ENCODE measurements around the gene WDR86. TPM values are rescaled to one million over a fixed set of nuclear protein-coding genes. Genes with fewer than 3 reads are reported as not detected.

Gene WDR86
- polyA plus RNA-seq, 1 donor from 2014 or later: 46.2 TPM

- Histone ChIP-seq H3K27me3 (ENCODE audit: insufficient read depth, low read depth, low read length) (peaks cover 15% of the 10 kb centered on the region), H2AFZ (ENCODE audit: low read depth, low read length) (no peak overlapping the region), H3K4me2 (ENCODE audit: low read length) (no peak overlapping the region), H3F3A (ENCODE audit: insufficient read depth, low read length, poor library complexity, severe bottlenecking) (no peaks in the 10 kb centered on the region), H3K27ac (ENCODE audit: low read length) (no peak overlapping the region), H3K9me2 (ENCODE audit: insufficient read depth, low read length) (no peaks in the 10 kb centered on the region), H4K20me1 (ENCODE audit: insufficient read depth) (no peaks in the 10 kb centered on the region), H3K79me2 (replicated peaks; ENCODE audit: insufficient read depth, low read length) (no peaks in the 10 kb centered on the region), H3K4me3 (ENCODE audit: low read length) (no peak overlapping the region), H3K9me3 (ENCODE audit: low read length) (no peaks in the 10 kb centered on the region), H3K36me3 (ENCODE audit: insufficient read depth, low read length) (no peaks in the 10 kb centered on the region), H3K9ac (ENCODE audit: low read length) (no peak overlapping the region)
- TF ChIP-seq CTCF (IDR thresholded peaks at IDR 0.05; ENCODE audit: poor library complexity, severe bottlenecking): no peak
- no peak for TF ChIP-seq MXI1 (conservative IDR thresholded peaks at IDR 0.05; ENCODE audit: poor library complexity, severe bottlenecking)
- TF ChIP-seq RAD21 (conservative IDR thresholded peaks at IDR 0.05): no peak
- TF ChIP-seq EP300 (conservative IDR thresholded peaks at IDR 0.05; ENCODE audit: poor library complexity, severe bottlenecking): no peak
- no peak for TF ChIP-seq REST (IDR thresholded peaks at IDR 0.05; ENCODE audit: borderline replicate concordance)
- no peak for TF ChIP-seq SMC3 (conservative IDR thresholded peaks at IDR 0.05; ENCODE audit: poor library complexity)
- no peak for TF ChIP-seq POLR2AphosphoS5 (IDR thresholded peaks at IDR 0.05)
- TF ChIP-seq EZH2 (IDR thresholded peaks at IDR 0.05; ENCODE audit: borderline replicate concordance, insufficient read depth, low read length, poor library complexity, severe bottlenecking): no peak
- no peak for TF ChIP-seq TAF1 (IDR thresholded peaks at IDR 0.05; ENCODE audit: low read depth)
Measured at GRCh38 chr7:151436446-151437158, 26.8 kb upstream of the WDR86 start.

GRCh38 chr7:151435971-151436370, 26.1 kb upstream of the WDR86 start:
- Histone ChIP-seq H3K9ac (ENCODE audit: low read length) (no peak overlapping the region), H3K4me3 (ENCODE audit: low read length) (no peak overlapping the region), H3K27me3 (ENCODE audit: insufficient read depth, low read depth, low read length) (peaks cover 15% of the 10 kb centered on the region), H3K9me3 (ENCODE audit: low read length) (no peaks in the 10 kb centered on the region), H2AFZ (ENCODE audit: low read depth, low read length) (no peak overlapping the region), H3F3A (ENCODE audit: insufficient read depth, low read length, poor library complexity, severe bottlenecking) (no peaks in the 10 kb centered on the region), H3K36me3 (ENCODE audit: insufficient read depth, low read length) (no peaks in the 10 kb centered on the region), H3K9me2 (ENCODE audit: insufficient read depth, low read length) (no peaks in the 10 kb centered on the region), H3K27ac (ENCODE audit: low read length) (no peak overlapping the region), H3K79me2 (replicated peaks; ENCODE audit: insufficient read depth, low read length) (no peaks in the 10 kb centered on the region), H4K20me1 (ENCODE audit: insufficient read depth) (no peaks in the 10 kb centered on the region), H3K4me2 (ENCODE audit: low read length) (no peak overlapping the region)
- no peak for TF ChIP-seq POLR2AphosphoS5 (IDR thresholded peaks at IDR 0.05)
- no peak for TF ChIP-seq CTCF (IDR thresholded peaks at IDR 0.05; ENCODE audit: poor library complexity, severe bottlenecking)
- TF ChIP-seq RAD21 (conservative IDR thresholded peaks at IDR 0.05): no peak
- TF ChIP-seq EZH2 (IDR thresholded peaks at IDR 0.05; ENCODE audit: borderline replicate concordance, insufficient read depth, low read length, poor library complexity, severe bottlenecking): no peak
- no peak for TF ChIP-seq MXI1 (conservative IDR thresholded peaks at IDR 0.05; ENCODE audit: poor library complexity, severe bottlenecking)
- no peak for TF ChIP-seq TAF1 (IDR thresholded peaks at IDR 0.05; ENCODE audit: low read depth)
- no peak for TF ChIP-seq SMC3 (conservative IDR thresholded peaks at IDR 0.05; ENCODE audit: poor library complexity)
- no peak for TF ChIP-seq EP300 (conservative IDR thresholded peaks at IDR 0.05; ENCODE audit: poor library complexity, severe bottlenecking)
- no peak for TF ChIP-seq REST (IDR thresholded peaks at IDR 0.05; ENCODE audit: borderline replicate concordance)

All from neural cell (in vitro differentiated cells).